Activated naive CD4-positive, alpha-beta T cell treated with anti-CD3 and anti-CD28 coated beads, Interleukin-2, amount 50 U/mL, for 72 hours (primary cell): ENCODE measurements around the gene GSTM5. TPM values are rescaled to one million over a fixed set of nuclear protein-coding genes. Genes with fewer than 3 reads are reported as not detected.
"Not testable (repeated sequence)": the region's sequence is repeated elsewhere in the genome, so short reads cannot be mapped to it uniquely, and the experiment has no call there.

Experiments used
- ATAC-seq, 2 donors: fragments of 150-1000 bp; cut with Tn5 transposase; 2 replicates each; pipeline ENCODE4 v1.10.0; 2021; ENCODE audit warnings: mild to moderate bottlenecking in 2 of 2, moderate library complexity in 2 of 2
- DNase-seq, 2 donors: peaks; one replicate each; pipeline ENCODE4 v3.0.0; 2021 to 2022; ENCODE audit warnings: low spot score in 2 of 2
- H3K27ac Mint-ChIP-seq, 2 donors: one replicate each; pipeline ENCODE4 v1.8.0; 2022; ENCODE audit warnings: mild to moderate bottlenecking in 2 of 2, mixed read lengths in 2 of 2
- H3K36me3 Mint-ChIP-seq, 2 donors: one replicate each; pipeline ENCODE4 v1.8.0; 2022; ENCODE audit warnings: mixed read lengths in 2 of 2
- H3K9me3 Mint-ChIP-seq, 2 donors: one replicate each; pipeline ENCODE4 v1.8.0; 2022; ENCODE audit warnings: mixed read lengths in 2 of 2
- total RNA-seq, 2 donors: library from RNA; stranded (reverse); gene quantifications; one replicate each; pipeline ENCODE4 v1.2.3, GENCODE V29; 2022

Gene GSTM5
- total RNA-seq, 2 donors from 2014 or later, result 0.89 TPM; not detected in 1

- ATAC-seq (no peak), DNase-seq (peak in 1 of 2 donors; percentile 38)
- Mint-ChIP-seq H3K36me3 (no peaks in the 10 kb centered on the region), H3K27ac (peak within 1 kb of the TSS in 1 of 2 donors; percentile 60), H3K9me3 (no peaks in the 10 kb centered on the region)
Observed at GRCh38 chr1:109763646-109764415, 51.8 kb downstream of the GSTM5 start, which contains the start of gene EPS8L3. EPS8L3 (minus strand) TSS chr1:109763923; CDS start chr1:109761749, 2,174 bp downstream.

GRCh38 chr1:109764561-109765482 lies 52.8 kb downstream of the GSTM5 start:
- DNase-seq (peak in 1 of 2 donors; percentile 45), ATAC-seq (no peak)
- no peaks in the 10 kb centered on the region for H3K36me3 Mint-ChIP-seq
- no peak overlapping the region for H3K27ac Mint-ChIP-seq
- no peaks in the 10 kb centered on the region for H3K9me3 Mint-ChIP-seq

DNA sequence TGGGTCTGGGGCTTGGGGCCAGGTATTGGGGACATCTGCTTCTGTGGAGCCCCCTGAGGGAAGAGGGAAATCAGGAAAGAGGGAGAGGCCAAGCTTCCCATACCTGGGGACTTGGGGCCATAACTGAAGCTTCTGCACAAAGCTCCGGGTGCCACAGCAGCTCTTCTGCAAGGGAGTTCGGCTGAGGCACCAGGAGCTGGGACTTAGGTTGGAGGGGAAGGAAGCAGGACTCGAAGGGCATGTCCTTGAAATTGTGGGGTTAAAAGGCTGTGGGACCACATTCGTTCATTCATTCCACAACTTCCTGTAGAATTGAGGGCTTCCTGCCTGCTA lies 53.4 kb downstream of the GSTM5 start:
- ATAC-seq (no peak), DNase-seq (peak in 1 of 2 donors; percentile 41)
- Mint-ChIP-seq H3K9me3 (no peaks in the 10 kb centered on the region), H3K36me3 (no peaks in the 10 kb centered on the region), H3K27ac (no peak overlapping the region)

- ATAC-seq (no peak), DNase-seq (peak in 1 of 2 donors; percentile 34)
- no peaks in the 10 kb centered on the region for H3K9me3 Mint-ChIP-seq
- H3K27ac Mint-ChIP-seq, result no peak overlapping the region
- H3K36me3 Mint-ChIP-seq, result no peaks in the 10 kb centered on the region
Observed at GRCh38 chr1:109765896-109766615, 54.0 kb downstream of the GSTM5 start.

GRCh38 chr1:109766991-109767636 lies 55.1 kb downstream of the GSTM5 start:
- not testable (repeated sequence) for H3K27ac Mint-ChIP-seq, H3K36me3 Mint-ChIP-seq, H3K9me3 Mint-ChIP-seq, ATAC-seq
- DNase-seq, result peak in 1 of 2 donors; percentile 18

Other genes starting within 250 kb of the GSTM5 start
- gene SYPL2, start 245.7 kb upstream of the GSTM5 start, total RNA-seq, result under 1 TPM in 1 of 2 donors, not detected in 1; 0.09 TPM
- gene ATXN7L2, start 228.3 kb upstream of the GSTM5 start, total RNA-seq, result 10 to 100 TPM; 11.5 to 21.9 TPM
- 10 to 100 TPM; 11.3 to 14.9 TPM for gene CYB561D1, start 218.2 kb upstream of the GSTM5 start, total RNA-seq
- gene AMIGO1, start 202.5 kb upstream of the GSTM5 start, total RNA-seq, result 1 to 10 TPM in 1 of 2 donors, under 1 TPM in 1; 0.97 to 1.3 TPM
- under 1 TPM in 1 of 2 donors, not detected in 1; 0.57 TPM for gene GPR61, start 172.4 kb upstream of the GSTM5 start, total RNA-seq
- 10 to 100 TPM in 1 of 2 donors, 1 to 10 TPM in 1; 8.9 to 10.1 TPM for gene GNAI3, start 163.6 kb upstream of the GSTM5 start, total RNA-seq
- gene GNAT2, start 92.6 kb upstream of the GSTM5 start, total RNA-seq, result under 1 TPM in 1 of 2 donors, not detected in 1; 0.34 TPM
- gene AMPD2, start 92.4 kb upstream of the GSTM5 start, total RNA-seq, result 100 to 1,000 TPM in 1 of 2 donors, 10 to 100 TPM in 1; 91.5 to 113 TPM
- 10 to 100 TPM; 22.0 to 23.8 TPM for gene GSTM4, start 56.2 kb upstream of the GSTM5 start, total RNA-seq
- 10 to 100 TPM; 13.6 to 41.7 TPM for gene GSTM2, start 44.2 kb upstream of the GSTM5 start, total RNA-seq
- gene GSTM1, start 24.4 kb upstream of the GSTM5 start, total RNA-seq, result 100 to 1,000 TPM in 1 of 2 donors, not detected in 1; 129 TPM
- gene GSTM3, start 28.8 kb downstream of the GSTM5 start, total RNA-seq, result 10 to 100 TPM; 39.0 to 41.1 TPM
- not detected for gene EPS8L3, start 51.7 kb downstream of the GSTM5 start, total RNA-seq
- 10 to 100 TPM; 13.7 to 19.9 TPM for gene CSF1, start 198.6 kb downstream of the GSTM5 start, total RNA-seq